Memory B cell (primary cell): ENCODE data around the gene OSCP1.

Source experiments
- ATAC-seq: fragments of 150-1000 bp; cut with Tn5 transposase; 2 replicates; pipeline ENCODE4 v1.10.0; 2021; ENCODE audit warnings: low read depth, mild to moderate bottlenecking, moderate library complexity
- DNase-seq, 2 donors: peaks; one replicate each; pipeline ENCODE4 v3.0.0; 2022; ENCODE audit warnings: low spot score in 2 of 2
- H3K27ac Mint-ChIP-seq: one replicate; pipeline ENCODE4 v1.8.0; 2022; ENCODE audit warnings: mild to moderate bottlenecking, moderate library complexity, mixed read lengths
- H3K27me3 Mint-ChIP-seq: one replicate; pipeline ENCODE4 v1.8.0; 2022; ENCODE audit warnings: mixed read lengths
- H3K36me3 Mint-ChIP-seq: one replicate; pipeline ENCODE4 v1.8.0; 2022; ENCODE audit warnings: mild to moderate bottlenecking, mixed read lengths
- H3K4me1 Mint-ChIP-seq: one replicate; pipeline ENCODE4 v1.8.0; 2022; ENCODE audit warnings: mixed read lengths
- H3K4me3 Mint-ChIP-seq: one replicate; pipeline ENCODE4 v1.8.0; 2022; ENCODE audit warnings: mild to moderate bottlenecking, moderate library complexity, mixed read lengths
- H3K9me3 Mint-ChIP-seq: one replicate; pipeline ENCODE4 v1.8.0; 2022; ENCODE audit warnings: mixed read lengths

OSCP1 gene

DNA sequence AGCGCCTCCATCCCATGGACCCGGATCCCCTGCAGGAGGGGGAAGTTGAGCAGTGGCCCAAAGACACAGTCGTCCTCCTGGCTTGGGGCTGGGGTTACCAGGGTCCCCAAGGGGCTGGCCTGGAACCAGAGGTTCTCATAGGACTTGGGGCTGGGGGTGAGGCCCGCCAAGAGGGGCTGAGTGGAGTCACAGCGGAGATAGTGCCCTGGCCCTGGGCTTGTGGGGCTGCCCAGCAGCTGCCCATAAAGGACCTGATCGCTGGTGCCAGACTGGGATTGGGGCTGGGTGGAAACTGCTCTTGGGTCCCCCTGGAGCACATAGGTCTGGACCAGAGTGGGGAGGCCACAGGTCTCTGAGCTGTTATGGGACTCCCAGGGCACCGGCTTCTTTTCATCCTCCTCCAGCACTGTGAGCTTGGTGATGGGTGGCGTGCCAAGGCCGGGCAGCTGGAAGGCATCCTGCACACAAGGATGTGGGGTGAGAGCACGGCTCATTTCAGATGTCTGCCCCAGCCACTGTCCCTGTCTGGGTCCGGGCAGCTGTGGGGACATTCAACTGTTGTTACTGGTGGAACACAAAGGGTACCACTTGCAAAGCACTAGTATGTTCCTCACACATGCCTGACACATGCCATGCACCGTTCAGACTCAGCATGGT lies 16.2 kb upstream of the OSCP1 start:
- Mint-ChIP-seq H3K4me3 (no peak overlapping the region), H3K4me1 (peaks cover 17% of the 10 kb centered on the region), H3K9me3 (no peaks in the 10 kb centered on the region), H3K36me3 (no peaks in the 10 kb centered on the region), H3K27me3 (no peaks in the 10 kb centered on the region), H3K27ac (no peak overlapping the region)
- no peak for ATAC-seq
- DNase-seq: no peak

GRCh38 chr1:36465731-36466369 lies 15.6 kb upstream of the OSCP1 start:
- ATAC-seq (no peak), DNase-seq (no peak)
- no peak overlapping the region for H3K4me3 Mint-ChIP-seq
- peaks cover 3% of the 10 kb centered on the region for H3K36me3 Mint-ChIP-seq
- peaks cover 20% of the 10 kb centered on the region for H3K4me1 Mint-ChIP-seq
- H3K27me3 Mint-ChIP-seq: no peaks in the 10 kb centered on the region
- H3K9me3 Mint-ChIP-seq: no peaks in the 10 kb centered on the region
- H3K27ac Mint-ChIP-seq: peak overlapping the region; percentile 89

DNA sequence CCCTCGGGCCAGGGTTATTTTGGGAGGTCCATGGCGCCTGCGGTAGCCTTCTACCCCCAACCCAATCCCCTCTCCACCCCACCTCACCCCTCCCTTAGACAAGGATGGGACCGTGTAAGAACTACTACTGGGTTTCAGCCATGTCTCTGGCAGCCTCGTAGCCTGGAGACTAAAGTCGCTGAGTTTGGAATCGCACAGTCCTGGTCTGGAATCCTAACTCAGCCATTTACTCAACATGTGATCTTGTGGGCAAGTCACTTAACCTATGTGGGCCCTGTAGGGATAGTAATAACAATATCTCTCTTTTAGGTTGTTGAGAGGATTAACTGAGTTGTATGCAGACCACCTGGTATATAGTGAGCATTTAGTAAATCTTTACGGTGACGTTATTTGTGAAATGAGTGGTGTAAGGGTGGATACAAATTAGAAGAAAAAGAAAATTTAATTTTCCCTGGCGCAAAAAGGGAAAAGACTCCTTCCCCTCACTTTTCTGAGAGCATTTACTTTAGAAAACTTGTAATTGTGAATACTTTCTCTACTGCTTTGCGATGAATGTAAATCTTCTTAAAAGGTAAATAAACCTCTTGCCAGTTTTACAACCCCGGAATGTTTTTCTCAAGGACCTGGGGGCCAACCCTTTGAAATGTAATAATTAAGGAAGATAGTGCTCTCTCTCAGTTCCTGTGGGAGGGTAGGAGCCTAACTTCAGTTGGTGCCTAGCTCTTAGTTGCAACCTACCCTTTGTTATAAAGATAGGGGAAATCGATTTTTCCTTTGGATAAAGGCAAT lies 14.5 kb upstream of the OSCP1 start:
- H3K4me3 Mint-ChIP-seq: peak overlapping the region; percentile 96
- peak overlapping the region; percentile 89 for H3K27ac Mint-ChIP-seq
- no peaks in the 10 kb centered on the region for H3K27me3 Mint-ChIP-seq
- H3K36me3 Mint-ChIP-seq: peaks cover 6% of the 10 kb centered on the region
- H3K9me3 Mint-ChIP-seq: no peaks in the 10 kb centered on the region
- peaks cover 20% of the 10 kb centered on the region for H3K4me1 Mint-ChIP-seq
- peak; percentile 51 for ATAC-seq
- DNase-seq: no peak

DNA sequence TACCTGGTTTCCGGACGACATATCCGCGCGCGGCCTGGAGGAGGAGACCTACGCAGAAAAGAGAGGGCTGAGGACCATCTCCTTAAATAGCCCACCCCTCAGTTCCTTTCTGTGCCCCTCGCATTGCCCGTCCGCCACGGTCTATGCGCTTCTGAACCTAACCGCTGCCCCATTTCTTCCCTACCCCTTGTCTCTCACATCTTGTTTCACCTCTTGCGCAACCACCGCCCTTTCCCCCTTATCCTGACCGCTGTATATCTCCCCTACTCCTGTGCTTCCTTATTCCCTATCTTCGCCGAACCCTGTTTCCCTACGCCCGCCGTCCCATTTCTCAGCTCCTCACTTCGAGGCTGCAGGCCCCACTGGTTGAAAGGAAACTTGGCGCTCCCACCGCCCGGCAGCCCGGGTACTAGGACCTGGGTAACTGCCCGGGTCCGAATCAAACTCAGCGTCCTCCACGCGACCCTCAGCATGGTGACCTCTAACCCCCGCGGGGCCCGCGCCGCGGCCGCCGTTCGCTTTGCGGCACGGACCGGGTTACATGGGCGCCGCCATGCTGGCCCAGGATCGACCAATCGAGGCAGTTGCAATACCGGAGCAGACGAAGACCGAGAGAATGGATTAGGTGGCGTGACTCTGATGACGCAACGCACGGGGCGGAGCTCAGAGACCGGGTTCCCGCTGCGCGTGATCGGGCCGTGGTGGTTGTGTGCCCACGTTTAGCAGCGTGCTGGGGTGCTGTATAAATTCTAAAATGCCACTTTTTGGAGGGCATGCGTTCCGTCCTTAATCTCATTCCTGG lies 13.8 kb upstream of the OSCP1 start, which contains the start of gene MRPS15:
Gene MRPS15 (minus strand): TSS at position 582 of the 802 bp plus-strand sequence. CDS start 109 bp downstream, at position 473.
- peak within 1 kb of the TSS; percentile 96 for H3K4me3 Mint-ChIP-seq
- peak; percentile 93 for DNase-seq
- H3K9me3 Mint-ChIP-seq: no peaks in the 10 kb centered on the region
- H3K36me3 Mint-ChIP-seq: peaks cover 10% of the 10 kb centered on the region
- H3K27me3 Mint-ChIP-seq: no peaks in the 10 kb centered on the region
- peaks cover 24% of the 10 kb centered on the region for H3K4me1 Mint-ChIP-seq
- H3K27ac Mint-ChIP-seq: peak within 1 kb of the TSS; percentile 89
- peak; percentile 97 for ATAC-seq

DNA sequence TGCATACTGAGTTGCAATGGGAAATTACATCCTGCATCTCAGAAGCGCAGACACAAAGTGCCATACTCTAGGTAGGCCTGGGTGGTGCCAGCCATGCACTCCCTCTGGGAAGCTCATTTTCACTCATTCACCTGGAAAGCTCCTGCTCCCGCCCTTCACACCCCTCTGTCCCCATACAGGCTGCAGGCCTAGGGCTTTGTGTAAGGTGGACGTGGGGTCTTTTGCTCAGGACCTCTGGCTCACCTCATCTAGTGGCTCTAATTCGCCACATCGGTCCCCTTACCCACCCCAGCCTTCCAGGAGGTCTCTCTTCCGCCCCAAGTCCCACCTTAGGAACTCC lies 13.2 kb upstream of the OSCP1 start:
- Mint-ChIP-seq H3K4me3 (peak overlapping the region; percentile 96), H3K36me3 (peaks cover 14% of the 10 kb centered on the region), H3K27ac (peak overlapping the region; percentile 89), H3K27me3 (no peaks in the 10 kb centered on the region), H3K9me3 (no peaks in the 10 kb centered on the region), H3K4me1 (peaks cover 24% of the 10 kb centered on the region)
- DNase-seq (no peak), ATAC-seq (no peak)

GRCh38 chr1:36458910-36459309 lies 8.7 kb upstream of the OSCP1 start:
- Mint-ChIP-seq H3K4me3 (no peak overlapping the region), H3K9me3 (no peaks in the 10 kb centered on the region), H3K27me3 (no peaks in the 10 kb centered on the region), H3K36me3 (peaks cover 24% of the 10 kb centered on the region), H3K4me1 (peaks cover 17% of the 10 kb centered on the region), H3K27ac (no peak overlapping the region)
- DNase-seq: no peak
- ATAC-seq: no peak

DNA sequence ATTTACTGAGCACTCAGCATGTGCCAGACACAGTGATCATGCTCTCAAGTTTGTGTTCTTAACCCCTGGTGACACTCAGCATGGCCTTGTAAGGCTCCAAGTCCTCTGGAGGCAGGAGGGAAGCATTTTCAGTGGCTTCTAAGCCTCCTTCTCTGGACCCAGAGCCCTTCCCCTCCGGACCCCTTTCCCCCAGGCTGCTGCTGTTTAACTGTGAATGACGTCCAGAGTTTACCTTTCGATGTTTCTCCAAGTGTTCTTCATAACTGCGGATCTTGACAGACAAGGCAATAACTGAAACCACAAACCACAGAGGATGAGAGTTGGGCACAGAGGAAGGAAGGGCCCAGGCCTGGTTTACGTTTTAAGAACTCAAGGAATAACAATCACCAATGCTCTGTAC lies 7.4 kb upstream of the OSCP1 start:
- no peaks in the 10 kb centered on the region for H3K27me3 Mint-ChIP-seq
- H3K4me3 Mint-ChIP-seq: no peak overlapping the region
- H3K36me3 Mint-ChIP-seq: peaks cover 24% of the 10 kb centered on the region
- no peak overlapping the region for H3K27ac Mint-ChIP-seq
- peaks cover 10% of the 10 kb centered on the region for H3K4me1 Mint-ChIP-seq
- DNase-seq (no peak), ATAC-seq (no peak)
- H3K9me3 Mint-ChIP-seq: no peaks in the 10 kb centered on the region

DNA sequence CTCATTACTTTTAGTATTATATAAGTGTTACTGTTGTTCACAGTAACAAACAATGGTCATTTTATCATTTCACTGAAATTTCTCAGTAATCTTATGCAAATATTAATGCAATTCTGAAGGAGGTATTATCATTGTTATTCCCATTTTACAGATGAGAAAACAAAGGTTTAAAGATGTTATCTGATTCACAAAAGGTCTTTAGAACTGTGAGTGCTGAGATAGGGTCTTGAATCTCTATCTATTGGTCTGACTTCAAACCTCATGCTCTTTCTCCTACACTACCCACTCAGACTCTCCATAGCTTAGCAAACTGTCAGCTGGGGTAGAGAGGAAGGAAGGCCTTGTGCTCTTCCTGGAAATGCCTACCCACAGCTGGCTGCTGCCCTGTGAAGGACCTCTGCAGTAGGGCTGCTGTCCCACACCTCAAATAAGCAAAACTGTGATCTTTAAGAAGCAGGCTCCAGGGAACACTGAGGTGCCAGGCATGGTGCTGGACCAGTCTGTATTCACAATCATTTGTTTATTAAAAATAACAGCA lies 6.2 kb upstream of the OSCP1 start:
- H3K4me1 Mint-ChIP-seq: peaks cover 13% of the 10 kb centered on the region
- no peaks in the 10 kb centered on the region for H3K9me3 Mint-ChIP-seq
- no peaks in the 10 kb centered on the region for H3K27me3 Mint-ChIP-seq
- no peak overlapping the region for H3K27ac Mint-ChIP-seq
- no peak overlapping the region for H3K4me3 Mint-ChIP-seq
- H3K36me3 Mint-ChIP-seq: peaks cover 24% of the 10 kb centered on the region
- no peak for ATAC-seq
- DNase-seq: no peak

GRCh38 chr1:36455386-36455785 lies 5.1 kb upstream of the OSCP1 start:
- Mint-ChIP-seq H3K27ac (no peak overlapping the region), H3K4me1 (peaks cover 11% of the 10 kb centered on the region), H3K36me3 (peaks cover 19% of the 10 kb centered on the region), H3K27me3 (no peaks in the 10 kb centered on the region), H3K9me3 (no peaks in the 10 kb centered on the region), H3K4me3 (no peak overlapping the region)
- ATAC-seq (no peak), DNase-seq (no peak)

GRCh38 chr1:36453600-36454388 lies 3.5 kb upstream of the OSCP1 start:
- Mint-ChIP-seq H3K4me1 (peaks cover 7% of the 10 kb centered on the region), H3K27me3 (no peaks in the 10 kb centered on the region), H3K27ac (peak overlapping the region; percentile 6), H3K36me3 (peaks cover 14% of the 10 kb centered on the region), H3K4me3 (no peak overlapping the region), H3K9me3 (no peaks in the 10 kb centered on the region)
- DNase-seq (no peak), ATAC-seq (no peak)

- no peak for ATAC-seq
- H3K27ac Mint-ChIP-seq: no peak overlapping the region
- peaks cover 7% of the 10 kb centered on the region for H3K4me1 Mint-ChIP-seq
- peaks cover 11% of the 10 kb centered on the region for H3K36me3 Mint-ChIP-seq
- no peak for DNase-seq
- no peak overlapping the region for H3K4me3 Mint-ChIP-seq
- H3K9me3 Mint-ChIP-seq: no peaks in the 10 kb centered on the region
- no peaks in the 10 kb centered on the region for H3K27me3 Mint-ChIP-seq
Observed at GRCh38 chr1:36453051-36453450, 2.8 kb upstream of the OSCP1 start.

- H3K9me3 Mint-ChIP-seq: no peaks in the 10 kb centered on the region
- peaks cover 7% of the 10 kb centered on the region for H3K36me3 Mint-ChIP-seq
- no peaks in the 10 kb centered on the region for H3K27me3 Mint-ChIP-seq
- H3K4me3 Mint-ChIP-seq: peak overlapping the region; percentile 92
- peaks cover 7% of the 10 kb centered on the region for H3K4me1 Mint-ChIP-seq
- DNase-seq: no peak
- ATAC-seq: no peak
- peak overlapping the region; percentile 95 for H3K27ac Mint-ChIP-seq
Observed at GRCh38 chr1:36450919-36451305, 661 bp upstream of the OSCP1 start.

DNA sequence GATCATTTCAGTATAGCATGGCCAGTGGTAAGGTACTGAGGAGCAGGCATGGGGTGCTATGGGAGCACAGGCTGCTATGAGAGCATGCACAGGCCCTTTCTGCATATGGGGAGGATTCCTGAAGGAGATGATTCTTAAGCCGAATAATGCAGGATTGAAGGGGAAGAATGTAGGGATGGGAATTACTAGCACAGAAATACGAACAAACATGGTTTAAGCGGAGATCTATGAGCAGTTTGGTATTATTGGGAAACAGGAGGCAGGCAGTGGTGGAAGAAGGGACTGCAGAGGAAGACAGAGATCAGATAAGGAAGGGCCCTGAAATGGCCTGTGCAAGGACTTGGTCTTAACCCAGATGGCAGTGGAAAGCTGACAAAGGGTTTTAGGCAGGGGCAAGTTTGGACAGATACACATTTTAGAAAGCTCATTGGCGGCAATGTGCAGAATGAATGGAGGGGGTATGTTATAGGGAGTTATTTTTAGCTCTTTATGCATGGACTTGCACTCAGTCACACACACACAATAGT lies 1.7 kb downstream of the OSCP1 start:
- no peaks in the 10 kb centered on the region for H3K36me3 Mint-ChIP-seq
- no peaks in the 10 kb centered on the region for H3K9me3 Mint-ChIP-seq
- peaks cover 7% of the 10 kb centered on the region for H3K4me1 Mint-ChIP-seq
- ATAC-seq (no peak), DNase-seq (no peak)
- no peaks in the 10 kb centered on the region for H3K27me3 Mint-ChIP-seq
- H3K27ac Mint-ChIP-seq: no peak overlapping the region
- no peak overlapping the region for H3K4me3 Mint-ChIP-seq
